Keratinocyte (primary cell): ENCODE results near the gene CIT. TPM values are rescaled to one million over a fixed set of nuclear protein-coding genes. Genes with fewer than 3 reads are reported as not detected.

Experiments
- DNase-seq: peaks from one replicate; pipeline ENCODE4 v3.0.0-alpha.2; 2011; ENCODE audit warnings: low read depth, missing footprints, low spot score
- FAIRE-seq: peaks from 2 replicates; lab custom pipeline; 2011; peaks lifted over from hg19 to GRCh38; lab: Jason Lieb, UNC
- H2AFZ ChIP-seq: 2 replicates; pipeline ENCODE4 v1.6.0; 2012; ENCODE audit warnings: low read length, control low read depth, inconsistent platforms; ENCODE audit not compliant: control insufficient read depth
- H3K27ac ChIP-seq: 2 replicates; pipeline ENCODE4 v1.5.1; 2011; ENCODE audit warnings: low read length; ENCODE audit not compliant: control insufficient read depth, insufficient read depth
- H3K27me3 ChIP-seq: 3 replicates; pipeline ENCODE4 v1.6.0; 2011; ENCODE audit warnings: low read length; ENCODE audit not compliant: control insufficient read depth, insufficient read depth; ENCODE audit errors: extremely low read depth
- H3K36me3 ChIP-seq, 2 experiments: 2 replicates in 1 of 2; 3 replicates in 1 of 2; pipeline ENCODE4 v1.5.1; 2011; ENCODE audit warnings: low read length in 2 of 2, mild to moderate bottlenecking in 1 of 2; ENCODE audit not compliant: control insufficient read depth in 2 of 2, insufficient read depth in 2 of 2; ENCODE audit errors: extremely low read depth in 1 of 2
- H3K4me1 ChIP-seq: 3 replicates; pipeline ENCODE4 v1.5.1; 2011; ENCODE audit warnings: low read length; ENCODE audit not compliant: control insufficient read depth, insufficient read depth; ENCODE audit errors: extremely low read depth
- H3K4me2 ChIP-seq: 3 replicates; pipeline ENCODE4 v1.6.0; 2011; ENCODE audit warnings: low read depth, low read length; ENCODE audit not compliant: control insufficient read depth, insufficient read depth; ENCODE audit errors: extremely low read depth
- H3K4me3 ChIP-seq, 3 experiments: fragments of 200-600 bp in 1 of 3; sonication (generic) in 1 of 3; 2 replicates in 2 of 3; 3 replicates in 1 of 3; pipeline ENCODE4 v1.5.1; 2011 to 2016; ENCODE audit warnings: low read length in 3 of 3, mild to moderate bottlenecking in 3 of 3, control low read depth in 2 of 3, inconsistent platforms in 1 of 3, low read depth in 1 of 3, mixed read lengths in 1 of 3, mixed run types in 1 of 3, moderate library complexity in 1 of 3; ENCODE audit not compliant: control insufficient read depth in 2 of 3, insufficient read depth in 2 of 3; ENCODE audit errors: extremely low read depth in 1 of 3
- H3K79me2 ChIP-seq: 2 replicates; pipeline ENCODE4 v1.6.0; 2012; ENCODE audit warnings: low read length; ENCODE audit not compliant: control insufficient read depth, insufficient read depth
- H3K9ac ChIP-seq: 3 replicates; pipeline ENCODE4 v1.6.0; 2011; ENCODE audit warnings: low read length; ENCODE audit not compliant: control insufficient read depth, insufficient read depth; ENCODE audit errors: extremely low read depth
- H3K9me1 ChIP-seq: 3 replicates; pipeline ENCODE4 v1.6.0; 2011; ENCODE audit warnings: low read length; ENCODE audit not compliant: control insufficient read depth, insufficient read depth; ENCODE audit errors: extremely low read depth
- H3K9me3 ChIP-seq: 2 replicates; pipeline ENCODE4 v1.5.1; 2012; ENCODE audit warnings: low read depth, low read length; ENCODE audit not compliant: control insufficient read depth
- H4K20me1 ChIP-seq: 3 replicates; pipeline ENCODE4 v1.6.0; 2011; ENCODE audit warnings: low read length; ENCODE audit not compliant: control insufficient read depth, insufficient read depth; ENCODE audit errors: extremely low read depth
- CTCF ChIP-seq, 3 experiments: IDR thresholded peaks in 1 of 3; conservative IDR thresholded peaks in 1 of 3; optimal IDR thresholded peaks in 1 of 3; 2 replicates in 2 of 3; 3 replicates in 1 of 3; pipeline versions ENCODE3 to v1.5.1; 2011; ENCODE audit warnings: low read length in 3 of 3, mild to moderate bottlenecking in 3 of 3, moderate library complexity in 2 of 3, control low read depth in 1 of 3, inconsistent platforms in 1 of 3; ENCODE audit not compliant: insufficient read depth in 2 of 3; ENCODE audit errors: extremely low read depth in 1 of 3
- EZH2 ChIP-seq: IDR thresholded peaks from one replicate; pipeline ENCODE4 v1.6.1; 2012; ENCODE audit warnings: inconsistent platforms, mild to moderate bottlenecking, low read length, moderate library complexity
- dilution Hi-C: fragments of 300-500 bp; cut with MboI; formaldehyde crosslinking; loops from one replicate; pipeline ENCODE4 v1.7.0; 2020; ENCODE audit warnings: low sequenced_read_pairs; ENCODE audit not compliant: extremely low pct_ligation_motif_present
- polyA plus RNA-seq, 5 experiments: library from polyadenylated mRNA; depleted of rRNA in 3 of 5; stranded (reverse) in 3 of 5; stranded (forward) in 1 of 5; unstranded in 1 of 5; fragments of >200 nt; gene quantifications; 1 replicate in 1 of 5; 2 replicates in 3 of 5; 3 replicates in 1 of 5; pipeline versions ENCODE4 v1.2.1 to v1.2.3, GENCODE V29; 2011 to 2012; ENCODE audit warnings: missing spikeins in 2 of 5, low read depth in 1 of 5, low replicate concordance in 1 of 5

CIT gene
- polyA plus RNA-seq, 1 donor (not counting 4 experiments of a cell fraction or from before 2014, with no cell fraction given), result 6.2 TPM

- peaks cover 13% of the 10 kb centered on the region for H3K4me1 ChIP-seq
- dilution Hi-C loops, result no loop called here
- H3K36me3 ChIP-seq, result peaks cover 30 to 49% of the 10 kb centered on the region in 2 experiments
These were observed 203.5 kb downstream of the CIT start for GRCh38 chr12:119673634-119674033.

GRCh38 chr12:119672194-119672593, 204.9 kb downstream of the CIT start:
- Histone ChIP-seq H3K4me1 (peaks cover 16% of the 10 kb centered on the region), H3K9me1 (no peaks in the 10 kb centered on the region)

More at GRCh38 chr12:119673634-119674033, 203.5 kb downstream of the CIT start:
- Histone ChIP-seq H3K4me3 (no peak overlapping the region), H3K9me3 (no peaks in the 10 kb centered on the region), H3K9ac (no peak overlapping the region), H2AFZ (no peak overlapping the region), H3K4me2 (no peak overlapping the region), H3K27ac (no peak overlapping the region), H3K27me3 (no peaks in the 10 kb centered on the region), H4K20me1 (no peaks in the 10 kb centered on the region), H3K79me2 (peaks cover 20% of the 10 kb centered on the region), H3K9me1 (no peaks in the 10 kb centered on the region)
- DNase-seq (no peak), FAIRE-seq (no peak)
- TF ChIP-seq EZH2, result no peak

More at GRCh38 chr12:119672194-119672593, 204.9 kb downstream of the CIT start:
- no peak for TF ChIP-seq EZH2
- no peak for TF ChIP-seq CTCF (optimal IDR thresholded peaks at IDR 0.05 in 1 of 3, IDR thresholded peaks at IDR 0.05 in 1 of 3, conservative IDR thresholded peaks at IDR 0.05 in 1 of 3; ENCODE audit: extremely low read depth in 1 of 3, insufficient read depth in 2 of 3, low read length in 3 of 3)
- Histone ChIP-seq H4K20me1 (no peaks in the 10 kb centered on the region), H2AFZ (no peak overlapping the region), H3K79me2 (peaks cover 23% of the 10 kb centered on the region), H3K27ac (no peak overlapping the region), H3K27me3 (no peaks in the 10 kb centered on the region), H3K36me3 (peaks cover 21 to 38% of the 10 kb centered on the region in 2 experiments), H3K4me2 (no peak overlapping the region), H3K4me3 (no peak overlapping the region), H3K9ac (no peak overlapping the region), H3K9me3 (no peaks in the 10 kb centered on the region)
- FAIRE-seq (no peak), DNase-seq (no peak)
- dilution Hi-C loops, result no loop called here
